Measurements from ENCODE around the gene TECR.
"Not testable (repeated sequence)": the region's sequence is repeated elsewhere in the genome, so short reads cannot be mapped to it uniquely, and the experiment has no call there.

TECR gene, protein sequence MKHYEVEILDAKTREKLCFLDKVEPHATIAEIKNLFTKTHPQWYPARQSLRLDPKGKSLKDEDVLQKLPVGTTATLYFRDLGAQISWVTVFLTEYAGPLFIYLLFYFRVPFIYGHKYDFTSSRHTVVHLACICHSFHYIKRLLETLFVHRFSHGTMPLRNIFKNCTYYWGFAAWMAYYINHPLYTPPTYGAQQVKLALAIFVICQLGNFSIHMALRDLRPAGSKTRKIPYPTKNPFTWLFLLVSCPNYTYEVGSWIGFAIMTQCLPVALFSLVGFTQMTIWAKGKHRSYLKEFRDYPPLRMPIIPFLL

GRCh38 chr19:14529254-14530004 is at the start of gene TECR:
TECR (plus strand) TSS chr19:14529594; CDS start chr19:14529697, 103 bp downstream.
- DNase-seq (ENCODE audit: low read depth) = peak; percentile 100

DNA sequence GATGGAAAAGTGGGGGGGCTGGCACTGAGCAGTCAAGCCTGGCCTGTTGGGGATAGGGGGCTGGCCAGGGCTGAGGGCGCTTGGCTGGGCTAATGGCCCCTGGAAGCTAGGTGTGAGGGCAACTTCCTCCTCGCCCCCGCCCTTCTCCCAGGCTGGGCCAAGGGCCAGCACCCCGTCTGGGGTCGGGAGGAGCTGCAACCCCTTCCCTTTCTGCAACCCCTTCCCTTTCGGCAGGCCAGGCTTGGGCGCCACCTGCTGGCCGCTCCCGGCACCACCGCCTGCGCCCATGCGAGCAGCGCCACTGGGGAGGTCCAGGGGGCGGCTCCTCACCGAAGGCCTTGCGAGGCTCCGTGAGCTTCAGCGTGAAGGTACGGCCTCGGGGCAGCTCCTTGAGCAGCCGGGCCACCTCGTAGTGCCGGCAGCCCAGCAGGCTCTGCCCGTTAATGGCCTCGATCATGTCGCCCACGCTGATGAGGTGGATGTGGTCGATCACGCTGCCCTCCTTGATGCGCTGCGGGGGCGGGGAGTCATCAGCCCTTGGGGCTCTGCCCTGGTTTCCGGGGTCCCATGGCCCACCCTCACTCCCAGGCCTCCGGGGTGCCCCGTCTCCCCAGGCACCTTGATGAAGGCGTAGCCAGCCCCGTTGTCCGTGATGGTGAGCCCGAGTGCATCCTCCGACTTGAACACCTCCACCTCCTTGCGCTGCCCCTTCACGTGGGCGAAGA is 49.3 kb upstream of the TECR start:
- no peak for DNase-seq (ENCODE audit: low read depth)

GRCh38 chr19:14480700-14481079 is 48.7 kb upstream of the TECR start:
- DNase-seq (ENCODE audit: low read depth) = no peak

DNA sequence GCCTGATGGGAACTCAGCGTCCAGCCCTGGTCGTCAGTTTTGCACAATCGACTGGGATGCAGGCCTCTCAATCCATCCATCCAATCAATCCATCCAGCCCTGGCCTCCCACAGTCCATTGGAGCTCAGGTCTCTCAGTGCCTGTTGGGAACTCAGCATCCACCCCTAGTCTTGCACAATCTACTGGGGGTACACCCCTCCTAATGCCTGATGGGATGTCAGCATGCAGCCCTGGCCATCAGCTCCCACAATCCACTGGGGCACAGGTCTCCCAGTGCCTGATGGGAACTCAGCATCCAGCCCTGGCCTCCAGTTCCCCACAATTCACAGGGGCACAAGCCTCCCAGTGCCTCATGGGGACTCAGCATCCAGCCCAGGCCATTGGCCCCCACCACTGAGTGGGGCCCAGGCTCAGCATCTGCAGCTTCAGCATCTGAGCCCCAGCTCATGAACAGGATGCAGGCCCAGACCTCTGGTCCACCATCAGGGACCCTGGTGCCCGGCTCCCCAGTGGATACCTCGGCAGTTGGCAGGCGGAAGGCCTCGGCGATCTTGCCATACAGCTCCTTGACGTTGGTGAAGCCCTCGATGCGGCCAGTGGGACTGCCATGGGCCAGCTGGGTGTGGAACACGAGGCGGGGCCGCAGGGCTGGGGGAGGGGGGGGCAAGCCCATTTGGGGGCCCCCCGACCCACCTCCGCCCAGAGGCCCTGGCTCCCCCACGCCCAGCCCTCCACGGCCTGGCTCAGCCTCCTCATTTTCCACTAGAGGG is 47.0 kb upstream of the TECR start:
- DNase-seq (ENCODE audit: low read depth) = no peak

GRCh38 chr19:14487370-14488125 is 41.8 kb upstream of the TECR start:
- no peak for DNase-seq (ENCODE audit: low read depth)

- DNase-seq (ENCODE audit: low read depth) = no peak
Measured at GRCh38 chr19:14492756-14493337, 36.5 kb upstream of the TECR start.

- no peak for DNase-seq (ENCODE audit: low read depth)
Measured at GRCh38 chr19:14494411-14494810, 35.0 kb upstream of the TECR start.

DNA sequence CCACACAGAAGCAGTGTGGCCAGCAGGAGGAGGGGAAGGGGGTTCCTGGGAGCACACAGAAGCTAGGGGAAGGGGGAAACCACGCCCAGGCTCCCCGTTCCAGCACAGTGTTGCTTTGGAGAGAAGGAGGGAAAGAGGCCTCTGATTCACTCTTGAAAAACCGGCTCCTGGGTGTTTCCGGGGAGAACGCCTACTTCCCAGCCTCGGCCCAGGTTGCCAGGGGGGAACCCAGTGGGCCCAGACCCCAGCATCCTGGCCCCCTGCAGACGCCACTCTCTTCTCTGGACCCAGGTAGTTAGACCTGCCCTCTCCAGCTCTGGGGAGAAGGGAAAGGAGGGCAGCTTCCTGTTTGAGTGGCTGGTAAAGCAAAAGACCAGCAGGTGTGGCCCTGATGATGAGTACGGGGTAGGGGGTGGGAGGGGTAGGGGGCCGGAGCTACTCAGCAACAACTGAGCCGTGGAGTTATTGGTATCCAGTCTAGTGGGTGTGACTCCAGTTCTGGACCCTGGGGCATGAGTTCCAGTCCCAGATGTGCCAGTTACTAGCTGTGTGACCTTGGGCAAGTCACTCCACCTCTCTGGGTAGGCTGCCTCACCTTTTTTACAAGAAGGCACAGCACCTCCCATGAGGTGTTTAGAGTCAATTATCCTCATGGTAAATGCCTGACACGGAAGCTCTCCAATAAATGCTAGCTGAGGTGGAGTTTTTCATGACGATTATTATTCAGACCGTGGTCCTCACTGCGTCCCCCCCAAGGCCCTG is 34.3 kb upstream of the TECR start:
- DNase-seq (ENCODE audit: low read depth) = no peak

GRCh38 chr19:14495672-14496028 is 33.7 kb upstream of the TECR start:
- DNase-seq (ENCODE audit: low read depth) = no peak

DNA sequence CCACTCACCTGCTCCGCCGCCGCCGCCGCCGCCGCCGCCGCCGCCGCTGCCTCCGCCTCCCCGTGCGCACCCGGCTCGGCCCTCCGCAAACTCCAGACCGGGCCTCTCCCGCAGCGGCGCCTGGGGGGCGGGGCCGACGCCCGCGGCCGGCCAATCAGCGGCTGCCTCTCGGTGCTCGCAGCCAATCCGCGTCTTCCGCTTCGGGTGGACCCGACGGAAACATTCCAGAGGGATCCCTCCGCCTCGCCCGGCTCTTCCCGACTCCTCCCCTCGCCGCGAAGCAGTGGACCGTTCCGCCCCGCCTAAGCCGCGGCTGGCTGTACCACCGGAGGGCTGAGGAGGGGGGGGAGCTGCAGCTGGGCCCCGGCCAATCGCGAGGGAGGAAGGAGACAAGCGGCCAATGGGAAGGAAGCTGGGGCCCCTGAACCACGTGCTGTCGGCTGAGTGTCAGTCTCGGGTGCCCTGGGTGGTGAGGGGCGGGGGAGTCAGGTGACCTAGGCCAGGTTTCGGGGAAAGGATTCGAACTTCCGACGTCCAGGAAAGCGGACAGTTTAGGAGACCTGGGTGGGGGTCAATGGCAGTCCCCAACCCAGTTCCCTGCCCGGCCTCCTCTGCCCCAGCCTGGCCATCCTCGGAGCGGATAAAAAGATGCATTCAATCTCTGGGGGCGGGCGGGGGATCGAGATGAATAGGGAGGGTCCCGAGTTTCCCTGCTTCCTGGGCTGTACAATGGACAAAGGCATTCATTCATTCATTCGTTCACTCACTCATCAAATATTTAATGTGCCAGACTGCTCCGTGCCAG is 33.2 kb upstream of the TECR start, which contains the start of gene GIPC1:
Gene GIPC1 (minus strand): TSS at position 99 of the 805 bp plus-strand sequence. CDS start 13,151 bp downstream, outside the sequence.
- DNase-seq (ENCODE audit: low read depth) = peak; percentile 72

DNA sequence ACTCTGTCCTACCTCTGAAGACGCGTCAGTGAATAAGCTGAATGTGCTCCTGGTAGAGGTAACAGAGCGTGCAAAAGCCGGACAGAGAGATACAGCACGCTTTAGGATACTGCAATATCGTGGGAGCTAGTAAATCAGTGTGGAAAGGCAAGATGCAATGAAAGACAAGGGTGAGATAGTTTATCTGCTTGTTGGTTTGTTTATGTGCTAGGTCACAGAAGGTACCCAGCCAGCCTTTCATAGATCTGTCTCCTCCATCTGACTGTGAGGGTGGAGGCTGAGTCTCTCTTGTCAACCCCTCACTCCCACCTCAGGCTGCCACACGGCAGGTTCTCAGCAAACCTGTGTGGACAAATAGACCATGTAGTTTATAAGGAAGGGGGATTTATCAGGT is 32.6 kb upstream of the TECR start:
- no peak for DNase-seq (ENCODE audit: low read depth)

DNA sequence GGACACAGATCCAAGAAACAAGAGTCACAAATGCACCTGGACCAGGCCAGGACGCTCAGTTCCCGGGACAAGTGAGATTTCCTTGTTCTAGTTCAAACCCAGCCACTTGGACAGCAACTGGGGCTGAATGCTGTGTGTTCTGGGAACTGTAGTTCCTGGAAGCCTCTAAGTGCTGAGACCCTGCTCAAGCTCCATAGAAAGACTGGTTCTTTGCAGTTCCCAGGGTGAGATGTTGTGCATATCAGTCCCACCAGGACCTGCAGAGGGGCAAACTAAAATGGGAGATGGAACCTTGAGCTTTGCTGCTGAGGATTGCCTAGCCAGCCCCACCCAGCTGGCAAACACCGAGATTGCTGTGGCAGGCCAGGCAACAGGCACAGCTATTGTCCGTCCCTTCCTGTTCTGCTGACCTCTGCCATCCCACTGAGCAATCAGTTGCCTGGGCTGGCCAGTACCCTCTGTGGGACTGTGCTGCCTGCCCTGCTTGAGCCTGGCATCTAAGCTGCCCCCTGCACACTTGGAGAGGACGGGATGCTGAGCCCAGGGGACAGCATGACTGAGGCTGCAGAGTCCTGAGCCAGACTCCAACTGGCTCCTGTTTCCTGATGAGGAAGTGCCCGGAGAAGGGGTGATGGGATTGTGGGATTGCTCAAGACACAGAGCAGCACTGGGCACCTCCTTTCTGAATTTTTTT is 32.0 kb upstream of the TECR start:
- DNase-seq (ENCODE audit: low read depth) = no peak

- no peak for DNase-seq (ENCODE audit: low read depth)
Measured at GRCh38 chr19:14502334-14503092, 26.9 kb upstream of the TECR start.

DNA sequence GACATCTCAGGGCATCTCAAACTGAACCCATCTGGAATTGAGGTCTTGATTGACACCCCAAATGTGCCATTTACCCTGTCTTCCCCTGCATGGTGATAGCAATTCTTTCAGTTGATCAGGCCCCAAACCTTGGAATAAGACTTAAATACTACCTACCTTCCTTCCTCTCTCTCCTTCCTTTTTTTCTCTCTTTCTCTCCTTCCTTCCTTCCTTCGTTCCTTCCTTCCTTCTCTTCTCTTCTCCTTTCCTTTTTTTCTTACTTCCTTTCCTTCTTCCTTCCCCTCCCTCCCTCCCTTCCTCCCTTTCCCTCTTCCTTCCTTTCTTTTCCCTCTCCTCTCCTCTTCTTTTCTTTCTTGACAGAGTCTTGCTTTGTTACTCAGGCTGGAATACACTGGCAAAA is 26.1 kb upstream of the TECR start:
- no peak for DNase-seq (ENCODE audit: low read depth)

- not testable (repeated sequence) for DNase-seq (ENCODE audit: low read depth)
Measured at GRCh38 chr19:14504575-14504974, 24.8 kb upstream of the TECR start.

DNA sequence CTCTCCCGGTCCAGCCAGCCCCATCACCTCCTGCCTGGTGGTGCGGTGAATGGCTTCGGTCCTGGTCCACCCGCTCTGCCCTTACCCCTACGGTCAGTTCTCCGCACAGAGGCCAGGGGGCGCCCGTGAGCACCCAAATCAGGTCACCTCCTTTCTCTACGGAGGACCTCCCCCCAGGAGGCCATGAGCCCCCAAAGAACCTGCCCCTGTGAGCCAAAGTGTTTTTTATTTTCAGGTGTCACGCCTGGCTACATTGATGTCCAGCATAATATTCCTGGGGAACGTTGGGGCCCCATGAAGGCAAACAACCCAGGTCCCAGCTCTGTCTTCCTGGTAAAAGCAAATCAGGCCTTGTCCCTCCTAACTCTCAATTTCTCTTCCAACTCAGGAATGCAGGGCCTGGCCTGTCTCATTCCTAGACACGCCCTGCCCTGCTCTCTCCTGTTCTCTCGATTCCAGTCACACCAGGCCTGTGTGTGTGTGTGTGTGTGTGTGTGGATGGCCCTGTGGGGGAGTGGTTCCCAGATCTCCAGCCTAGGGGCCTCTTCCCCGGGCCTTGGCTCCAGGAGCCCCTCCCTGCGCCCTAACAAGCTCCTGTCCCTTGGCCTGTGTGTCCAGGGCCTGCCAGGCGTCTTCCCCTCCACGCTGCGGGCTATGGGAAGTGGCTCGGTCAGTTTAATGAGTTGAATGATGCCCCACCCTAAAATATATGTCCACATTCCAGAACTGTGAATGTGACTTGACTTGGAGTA is 23.7 kb upstream of the TECR start:
- DNase-seq (ENCODE audit: low read depth) = peak; percentile 37

Measured in T-helper 22 cell (primary cell).